HL-60/S4 (cell line): ENCODE data around the gene GATA1.

Source experiments
- in situ Hi-C: fragments of 300-500 bp; cut with MboI; formaldehyde crosslinking; loops from 2 replicates; pipeline ENCODE4 v1.14.3; 2022; ENCODE audit warnings: low sequenced_read_pairs

GATA1 gene

GRCh38 chrX:48786341-48786800 lies at the start of gene GATA1:
Gene GATA1, plus strand, starts transcription at chrX:48786590. Its CDS starts 4,520 bp downstream, at chrX:48791110.
- in situ Hi-C loops: no loop called here

GRCh38 chrX:48736878-48737212 lies 49.5 kb upstream of the GATA1 start:
- in situ Hi-C loops: no loop called here

GRCh38 chrX:48737213-48737938 lies 49.0 kb upstream of the GATA1 start:
- in situ Hi-C loops: no loop called here

- in situ Hi-C loops: no loop called here
These were observed 48.5 kb upstream of the GATA1 start for GRCh38 chrX:48737940-48738339.

GRCh38 chrX:48741834-48742233 lies 44.6 kb upstream of the GATA1 start:
- in situ Hi-C loops: no loop called here

- in situ Hi-C loops: no loop called here
These were observed 41.2 kb upstream of the GATA1 start for GRCh38 chrX:48745222-48745621.

GRCh38 chrX:48747415-48748016 lies 38.9 kb upstream of the GATA1 start:
- in situ Hi-C loops: no loop called here

- in situ Hi-C loops: no loop called here
These were observed 37.2 kb upstream of the GATA1 start for GRCh38 chrX:48749182-48749581.

GRCh38 chrX:48751343-48751742 lies 35.0 kb upstream of the GATA1 start:
- in situ Hi-C loops: no loop called here

- in situ Hi-C loops: no loop called here
These were observed 33.9 kb upstream of the GATA1 start for GRCh38 chrX:48752498-48752897.

- in situ Hi-C loops: no loop called here
These were observed 32.6 kb upstream of the GATA1 start for GRCh38 chrX:48753708-48754228.

GRCh38 chrX:48754238-48754637 lies 32.2 kb upstream of the GATA1 start:
- in situ Hi-C loops: no loop called here

- in situ Hi-C loops: no loop called here
These were observed 24.5 kb upstream of the GATA1 start, which contains the start of gene GLOD5 for GRCh38 chrX:48761674-48762471. Gene GLOD5, plus strand, starts transcription at chrX:48761747. Its CDS starts 44 bp downstream, at chrX:48761791.

- in situ Hi-C loops: no loop called here
These were observed 17.2 kb upstream of the GATA1 start for GRCh38 chrX:48769230-48769629.

GRCh38 chrX:48770296-48770695 lies 16.1 kb upstream of the GATA1 start:
- in situ Hi-C loops: no loop called here

- in situ Hi-C loops: no loop called here
These were observed 13.8 kb upstream of the GATA1 start for GRCh38 chrX:48772602-48773001.

GRCh38 chrX:48776818-48777439 lies 9.5 kb upstream of the GATA1 start:
- in situ Hi-C loops: no loop called here

- in situ Hi-C loops: no loop called here
These were observed 7.0 kb upstream of the GATA1 start for GRCh38 chrX:48779399-48779798.

- in situ Hi-C loops: no loop called here
These were observed 4.7 kb upstream of the GATA1 start for GRCh38 chrX:48781705-48782104.

- in situ Hi-C loops: no loop called here
These were observed 4.2 kb upstream of the GATA1 start for GRCh38 chrX:48782216-48782615.

GRCh38 chrX:48782795-48783194 lies 3.6 kb upstream of the GATA1 start:
- in situ Hi-C loops: no loop called here
